Endothelial cell (in vitro differentiated cells): ENCODE data around the gene ARHGAP45. TPM values are rescaled to one million over a fixed set of nuclear protein-coding genes. Genes with fewer than 3 reads are reported as not detected.
A peak's percentile ranks its signal among the peaks of the same experiment; 100 is the strongest.

ENCODE experiments used
- DNase-seq: peaks from one replicate; pipeline ENCODE4 v3.0.0; 2021; ENCODE audit warnings: low spot score
- H3K27ac Mint-ChIP-seq: one replicate; pipeline ENCODE4 v1.8.0; 2021; ENCODE audit warnings: mixed read lengths, inconsistent platforms; ENCODE audit not compliant: unreplicated experiment
- H3K27me3 Mint-ChIP-seq: one replicate; pipeline ENCODE4 v1.8.0; 2021; ENCODE audit warnings: mild to moderate bottlenecking, moderate library complexity, mixed read lengths, inconsistent platforms; ENCODE audit not compliant: unreplicated experiment
- H3K36me3 Mint-ChIP-seq: one replicate; pipeline ENCODE4 v1.8.0; 2021; ENCODE audit warnings: mild to moderate bottlenecking, low read depth, mixed read lengths, inconsistent platforms; ENCODE audit not compliant: unreplicated experiment
- H3K4me1 Mint-ChIP-seq: one replicate; pipeline ENCODE4 v1.8.0; 2021; ENCODE audit warnings: mild to moderate bottlenecking, mixed read lengths, inconsistent platforms; ENCODE audit not compliant: unreplicated experiment
- H3K4me3 Mint-ChIP-seq: one replicate; pipeline ENCODE4 v1.8.0; 2021; ENCODE audit warnings: mild to moderate bottlenecking, mixed read lengths, inconsistent platforms; ENCODE audit not compliant: unreplicated experiment
- H3K9me3 Mint-ChIP-seq: one replicate; pipeline ENCODE4 v1.8.0; 2021; ENCODE audit warnings: mixed read lengths, inconsistent platforms; ENCODE audit not compliant: unreplicated experiment
- CTCF ChIP-seq: fragments of 200-600 bp; sonication (generic); IDR thresholded peaks from one replicate; pipeline ENCODE4 v1.5.0; 2021; ENCODE audit warnings: antibody characterized with exemption; ENCODE audit not compliant: unreplicated experiment
- total RNA-seq: library from RNA; stranded (reverse); fragmentation: NEBNext Ultra II Directional; extraction: Animal tissue kit (Norgen Biotek cat#: 25700); gene quantifications from one replicate; pipeline ENCODE4 v1.2.1, GENCODE V29; 2021; ENCODE audit not compliant: unreplicated experiment

ARHGAP45 gene
- total RNA-seq, 1 donor from 2014 or later = 2.4 TPM

GRCh38 chr19:1106841-1107660, 40.1 kb downstream of the ARHGAP45 start:
- peaks cover 5% of the 10 kb centered on the region for H3K27me3 Mint-ChIP-seq
- peaks cover 4% of the 10 kb centered on the region for H3K36me3 Mint-ChIP-seq
- no peaks in the 10 kb centered on the region for H3K4me1 Mint-ChIP-seq
- no peak overlapping the region for H3K27ac Mint-ChIP-seq
- H3K9me3 Mint-ChIP-seq = no peaks in the 10 kb centered on the region
- H3K4me3 Mint-ChIP-seq = peak overlapping the region; percentile 51
- no peak for DNase-seq
- no peak for TF ChIP-seq CTCF

- Mint-ChIP-seq H3K4me3 (no peak overlapping the region), H3K27me3 (peaks cover 5% of the 10 kb centered on the region), H3K36me3 (peaks cover 4% of the 10 kb centered on the region), H3K9me3 (no peaks in the 10 kb centered on the region), H3K4me1 (no peaks in the 10 kb centered on the region), H3K27ac (no peak overlapping the region)
- DNase-seq = no peak
- TF ChIP-seq CTCF = no peak
These were observed 40.8 kb downstream of the ARHGAP45 start for GRCh38 chr19:1107661-1108261.

DNA sequence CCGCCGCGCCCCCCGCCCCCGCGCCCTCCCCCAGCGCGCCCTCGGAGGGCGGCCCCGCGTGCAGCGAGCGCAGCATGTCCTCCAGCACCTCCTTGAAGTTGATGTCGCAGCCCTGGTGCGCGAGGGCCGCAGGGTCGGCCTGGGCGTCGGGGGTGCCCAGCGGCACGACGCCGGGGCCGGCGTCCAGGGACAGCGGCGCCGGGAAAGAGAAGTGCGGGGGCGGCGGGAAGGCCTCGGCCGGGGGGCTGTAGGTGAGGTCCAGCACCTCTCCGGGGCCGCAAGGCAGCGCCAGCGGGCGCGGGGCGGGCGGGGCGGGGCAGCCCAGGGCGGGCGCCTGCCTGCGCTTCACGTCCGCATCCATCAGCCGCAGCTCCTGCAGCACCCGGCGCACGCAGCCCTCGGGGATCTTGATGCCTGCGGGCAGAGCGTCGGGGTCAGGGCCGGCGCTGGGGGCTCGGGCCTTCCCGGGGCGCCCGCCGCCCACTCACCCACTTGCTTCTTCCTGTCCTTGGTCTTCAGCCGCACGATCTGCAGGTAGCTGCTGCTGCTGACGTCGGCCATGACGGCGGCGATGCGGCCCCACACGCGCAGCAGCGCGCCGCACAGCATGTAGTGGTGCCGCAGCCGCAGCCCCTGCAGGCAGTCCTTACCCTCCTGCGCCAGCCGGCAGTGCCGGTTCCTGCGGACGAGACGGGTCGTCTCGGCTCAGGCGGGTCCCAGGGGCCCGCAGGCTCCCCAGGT, 41.5 kb downstream of the ARHGAP45 start:
- no peak for DNase-seq
- Mint-ChIP-seq H3K36me3 (peaks cover 4% of the 10 kb centered on the region), H3K4me1 (no peaks in the 10 kb centered on the region), H3K27me3 (peaks cover 5% of the 10 kb centered on the region), H3K27ac (peak overlapping the region; percentile 61), H3K4me3 (no peak overlapping the region), H3K9me3 (no peaks in the 10 kb centered on the region)
- no peak for TF ChIP-seq CTCF

- Mint-ChIP-seq H3K4me1 (no peaks in the 10 kb centered on the region), H3K4me3 (no peak overlapping the region)
These were observed 42.1 kb downstream of the ARHGAP45 start for GRCh38 chr19:1109032-1109551.

More at GRCh38 chr19:1109032-1109551, 42.1 kb downstream of the ARHGAP45 start:
- no peak for TF ChIP-seq CTCF
- peaks cover 5% of the 10 kb centered on the region for H3K27me3 Mint-ChIP-seq
- H3K27ac Mint-ChIP-seq = no peak overlapping the region
- peaks cover 4% of the 10 kb centered on the region for H3K36me3 Mint-ChIP-seq
- DNase-seq = no peak
- no peaks in the 10 kb centered on the region for H3K9me3 Mint-ChIP-seq
